PC-3 (cell line): Measurements from ENCODE around the gene MBD3L1.

Experiments used
- CTCF ChIP-seq: fragments of 300-600 bp; sonication (generic); conservative IDR thresholded peaks from 2 replicates; pipeline ENCODE4 v1.5.1; 2017; ENCODE audit warnings: antibody characterized with exemption, low read depth, mild to moderate bottlenecking, low read length
- EZH2 ChIP-seq: fragments of 300-600 bp; sonication (generic); IDR thresholded peaks from one replicate; pipeline ENCODE4 v1.6.1; 2017; ENCODE audit warnings: antibody characterized with exemption, mild to moderate bottlenecking, low read length; ENCODE audit not compliant: unreplicated experiment
- EZH2phosphoT487 ChIP-seq: fragments of 300-600 bp; sonication (generic); IDR thresholded peaks from 2 replicates; pipeline ENCODE4 v1.6.1; 2018; ENCODE audit warnings: mild to moderate bottlenecking, antibody characterized with exemption, low read length, borderline replicate concordance

- TF ChIP-seq CTCF: no peak
- no peak for TF ChIP-seq EZH2
- TF ChIP-seq EZH2phosphoT487: no peak
Measured at GRCh38 chr19:8814176-8814575, 18.0 kb upstream of the MBD3L1 start.
